ENCODE measurements around the gene EML4.

- TF ChIP-seq POLR2AphosphoS5 (IDR thresholded peaks at IDR 0.05) (no peak), CTCF (IDR thresholded peaks at IDR 0.05 in 8 of 11, conservative IDR thresholded peaks at IDR 0.05 in 3 of 11) (no peak), POLR2A (IDR thresholded peaks at IDR 0.05) (no peak)
These were observed 120.1 kb downstream of the EML4 start for GRCh38 chr2:42289222-42289621.

Measured in spleen (tissue), 7 donors.